ENCODE results near the gene MED8. TPM values are rescaled to one million over a fixed set of nuclear protein-coding genes. Genes with fewer than 3 reads are reported as not detected.
A peak's percentile ranks its signal among the peaks of the same experiment; 100 is the strongest.
"Not testable (repeated sequence)": the region's sequence is repeated elsewhere in the genome, so short reads cannot be mapped to it uniquely, and the experiment has no call there.

Gene MED8
- polyA plus RNA-seq, 1 experiment = 52.0 TPM

DNA sequence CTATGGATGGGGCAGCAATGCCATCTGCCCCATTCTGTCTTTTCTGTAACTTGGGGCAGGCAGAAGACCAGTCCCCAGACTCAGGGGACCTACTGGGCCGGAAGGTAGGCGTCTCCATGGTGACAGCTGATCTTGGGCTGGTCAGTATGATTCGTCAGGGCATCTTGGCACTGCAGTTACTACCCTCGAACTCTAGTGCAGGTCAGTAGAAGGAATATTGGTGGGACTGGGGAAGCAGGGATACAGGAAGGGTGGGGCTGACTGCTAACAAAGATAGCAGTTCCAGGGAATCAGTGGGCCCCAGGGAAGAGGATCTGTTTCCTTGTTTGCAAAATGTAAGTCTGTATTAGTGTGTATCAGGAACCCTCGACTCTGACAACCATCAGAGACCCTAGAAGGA lies 26.3 kb upstream of the MED8 start:
- TF ChIP-seq, protein P1, sequence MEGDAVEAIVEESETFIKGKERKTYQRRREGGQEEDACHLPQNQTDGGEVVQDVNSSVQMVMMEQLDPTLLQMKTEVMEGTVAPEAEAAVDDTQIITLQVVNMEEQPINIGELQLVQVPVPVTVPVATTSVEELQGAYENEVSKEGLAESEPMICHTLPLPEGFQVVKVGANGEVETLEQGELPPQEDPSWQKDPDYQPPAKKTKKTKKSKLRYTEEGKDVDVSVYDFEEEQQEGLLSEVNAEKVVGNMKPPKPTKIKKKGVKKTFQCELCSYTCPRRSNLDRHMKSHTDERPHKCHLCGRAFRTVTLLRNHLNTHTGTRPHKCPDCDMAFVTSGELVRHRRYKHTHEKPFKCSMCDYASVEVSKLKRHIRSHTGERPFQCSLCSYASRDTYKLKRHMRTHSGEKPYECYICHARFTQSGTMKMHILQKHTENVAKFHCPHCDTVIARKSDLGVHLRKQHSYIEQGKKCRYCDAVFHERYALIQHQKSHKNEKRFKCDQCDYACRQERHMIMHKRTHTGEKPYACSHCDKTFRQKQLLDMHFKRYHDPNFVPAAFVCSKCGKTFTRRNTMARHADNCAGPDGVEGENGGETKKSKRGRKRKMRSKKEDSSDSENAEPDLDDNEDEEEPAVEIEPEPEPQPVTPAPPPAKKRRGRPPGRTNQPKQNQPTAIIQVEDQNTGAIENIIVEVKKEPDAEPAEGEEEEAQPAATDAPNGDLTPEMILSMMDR (IDR thresholded peaks at IDR 0.05; ENCODE audit: insufficient read depth, low read depth, low read length) = no peak
- DNase-seq (ENCODE audit: low read depth) = no peak
- POLR2A ChIA-PET = no interaction called here
- CTCF ChIA-PET = interaction anchor here (0.7 to 2.3 kb wide), 5 partner anchors 12 to 195 kb away, joined by 3 to 17 read pairs (median 3); no protein-coding TSS in a partner anchor
- no peaks in the 10 kb centered on the region for H3K27me3 ChIP-seq (ENCODE audit: control insufficient read depth, insufficient read depth, low read length)
- no peak overlapping the region for H3K4me3 ChIP-seq (ENCODE audit: low read depth, low read length)
- peaks cover 23% of the 10 kb centered on the region for H3K36me3 ChIP-seq (ENCODE audit: control insufficient read depth, insufficient read depth, low read length)

DNA sequence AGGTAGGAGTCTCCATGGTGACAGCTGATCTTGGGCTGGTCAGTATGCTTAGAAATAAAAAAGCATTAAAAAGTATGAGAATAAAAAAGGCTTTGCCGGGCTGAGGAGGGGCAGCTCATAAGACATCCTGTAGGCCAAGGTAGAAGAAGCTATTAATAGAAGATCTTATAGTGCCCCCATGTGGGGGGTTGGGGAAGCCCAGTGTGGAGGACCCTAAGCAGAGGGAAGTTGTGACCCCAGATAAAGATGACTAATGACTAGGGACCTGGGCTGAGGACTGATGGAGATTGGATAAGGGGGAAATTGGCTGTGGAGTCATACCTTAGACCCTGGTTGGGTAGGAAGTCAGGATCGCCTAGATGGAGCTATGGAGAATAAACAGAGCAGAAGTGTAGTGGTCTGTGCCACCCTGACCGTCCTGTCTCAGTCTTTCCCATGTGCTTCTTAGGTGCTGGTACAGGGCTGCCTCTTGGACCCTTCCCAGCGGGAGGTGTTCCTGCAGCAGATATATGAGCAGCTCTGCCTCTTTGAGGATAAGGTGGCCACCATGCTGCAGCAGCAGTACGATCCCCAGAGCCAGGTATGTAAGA lies 25.1 kb upstream of the MED8 start:
- Histone ChIP-seq H3K27me3 (ENCODE audit: control insufficient read depth, insufficient read depth, low read length) (no peaks in the 10 kb centered on the region), H3K4me3 (ENCODE audit: low read depth, low read length) (no peak overlapping the region), H3K36me3 (ENCODE audit: control insufficient read depth, insufficient read depth, low read length) (peaks cover 19% of the 10 kb centered on the region)
- no peak for DNase-seq (ENCODE audit: low read depth)
- ChIA-PET POLR2A (no interaction called here), CTCF (interaction anchor here (0.6 to 2.3 kb wide), 12 partner anchors 13 to 188 kb away, joined by 3 to 17 read pairs (median 5); partner anchors contain the start of genes MED8 and SZT2)
- TF ChIP-seq, protein P1 (IDR thresholded peaks at IDR 0.05; ENCODE audit: insufficient read depth, low read depth, low read length) = peak; percentile 42

DNA sequence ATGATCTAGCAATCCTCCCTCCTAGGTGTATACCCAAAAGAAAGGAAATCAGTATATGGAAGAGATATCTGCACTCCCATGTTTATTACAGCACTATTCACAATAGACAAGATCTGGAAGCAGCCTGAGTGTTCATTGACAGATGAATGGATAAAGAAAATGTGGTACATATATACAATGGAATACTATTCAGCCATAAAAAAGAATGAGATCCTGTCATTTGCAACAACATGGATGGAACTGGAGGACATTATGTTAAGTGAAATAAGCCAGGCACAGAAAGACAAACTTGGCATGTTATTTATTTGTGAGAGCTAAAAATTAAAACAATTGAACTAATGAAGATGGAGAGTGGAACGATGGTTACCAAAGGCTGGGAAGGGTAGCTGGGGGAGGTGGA lies 23.8 kb upstream of the MED8 start:
- H3K27me3 ChIP-seq (ENCODE audit: control insufficient read depth, insufficient read depth, low read length); DNase-seq (ENCODE audit: low read depth); H3K4me3 ChIP-seq (ENCODE audit: low read depth, low read length); POLR2A ChIA-PET: not testable (repeated sequence)
- peaks cover 11% of the 10 kb centered on the region for H3K36me3 ChIP-seq (ENCODE audit: control insufficient read depth, insufficient read depth, low read length)
- CTCF ChIA-PET = interaction anchor here (0.6 to 1.8 kb wide), 5 partner anchors 24 to 186 kb away, joined by 3 to 6 read pairs (median 3); partner anchors contain the start of genes MED8 and SZT2

DNA sequence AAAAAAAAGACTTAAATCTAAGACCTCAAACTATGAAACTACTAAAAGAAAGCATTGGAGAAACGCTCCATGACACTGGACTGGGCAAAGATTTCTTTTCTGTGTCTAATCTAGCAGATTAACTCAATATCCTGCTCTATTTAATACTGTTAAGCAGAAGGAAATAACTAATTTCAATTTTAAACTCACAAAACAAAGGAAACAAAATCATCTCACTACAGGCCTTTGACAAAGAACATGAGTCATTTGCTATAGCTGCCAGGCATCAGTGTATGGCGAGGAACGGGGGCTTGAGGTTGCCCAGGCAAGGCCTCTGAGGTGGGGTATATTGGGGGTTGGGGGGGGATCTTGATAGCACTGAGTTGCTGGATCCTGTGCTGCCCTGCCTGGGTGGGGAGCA lies 21.0 kb upstream of the MED8 start:
- H3K4me3 ChIP-seq (ENCODE audit: low read depth, low read length) = no peak overlapping the region
- POLR2A ChIA-PET = no interaction called here
- DNase-seq (ENCODE audit: low read depth) = no peak
- CTCF ChIA-PET = no interaction called here
- H3K27me3 ChIP-seq (ENCODE audit: control insufficient read depth, insufficient read depth, low read length) = no peaks in the 10 kb centered on the region
- TF ChIP-seq, protein P1 (IDR thresholded peaks at IDR 0.05; ENCODE audit: insufficient read depth, low read depth, low read length) = no peak
- H3K36me3 ChIP-seq (ENCODE audit: control insufficient read depth, insufficient read depth, low read length) = peaks cover 12% of the 10 kb centered on the region

DNA sequence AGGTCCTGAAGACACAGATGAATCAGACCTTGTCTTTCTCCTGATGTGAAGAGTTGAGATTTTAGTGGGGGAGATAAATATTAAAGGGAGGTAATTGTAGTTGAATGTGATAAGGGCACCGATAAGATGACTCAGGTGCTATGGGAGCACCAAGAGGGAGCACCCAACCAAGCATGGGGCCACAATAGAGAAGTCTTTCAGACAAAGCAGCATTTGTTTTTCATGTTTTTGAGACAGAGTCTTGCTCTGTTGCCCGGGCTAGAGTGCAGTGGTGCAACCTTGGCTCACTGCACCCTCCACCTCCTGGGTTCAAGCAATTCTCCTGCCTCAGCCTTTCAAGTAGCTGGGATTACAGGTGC lies 16.3 kb upstream of the MED8 start:
- CTCF ChIA-PET = interaction anchor here (1.8 kb wide), 1 partner anchor 11 kb away, joined by 5 read pairs; no protein-coding TSS in a partner anchor
- DNase-seq (ENCODE audit: low read depth) = no peak
- H3K27me3 ChIP-seq (ENCODE audit: control insufficient read depth, insufficient read depth, low read length) = no peaks in the 10 kb centered on the region
- no peak overlapping the region for H3K4me3 ChIP-seq (ENCODE audit: low read depth, low read length)
- H3K36me3 ChIP-seq (ENCODE audit: control insufficient read depth, insufficient read depth, low read length) = peaks cover 20% of the 10 kb centered on the region
- TF ChIP-seq, protein P1 (IDR thresholded peaks at IDR 0.05; ENCODE audit: insufficient read depth, low read depth, low read length) = no peak
- POLR2A ChIA-PET = no interaction called here
